ENCODE results near the gene ZNRF3.
"Not testable (repeated sequence)": the region's sequence is repeated elsewhere in the genome, so short reads cannot be mapped to it uniquely, and the experiment has no call there.

ZNRF3 gene

GRCh38 chr22:29078869-29079207 lies 195.5 kb downstream of the ZNRF3 start:
- in situ Hi-C loops (cut with MboI; ENCODE audit: low sequenced_read_pairs): no loop called here

- in situ Hi-C loops (cut with MboI; ENCODE audit: low sequenced_read_pairs): no loop called here
Observed at GRCh38 chr22:29079218-29079901, 196.0 kb downstream of the ZNRF3 start.

- in situ Hi-C loops (cut with MboI; ENCODE audit: low sequenced_read_pairs): no loop called here
Observed at GRCh38 chr22:29080106-29080975, 197.0 kb downstream of the ZNRF3 start.

- in situ Hi-C loops (cut with MboI; ENCODE audit: low sequenced_read_pairs): no loop called here
Observed at GRCh38 chr22:29081517-29082236, 198.3 kb downstream of the ZNRF3 start.

GRCh38 chr22:29082826-29083545 lies 199.6 kb downstream of the ZNRF3 start:
- in situ Hi-C loops (cut with MboI; ENCODE audit: low sequenced_read_pairs): no loop called here

GRCh38 chr22:29083576-29083932 lies 200.2 kb downstream of the ZNRF3 start:
- in situ Hi-C loops (cut with MboI; ENCODE audit: low sequenced_read_pairs): not testable (repeated sequence)

GRCh38 chr22:29083933-29084591 lies 200.7 kb downstream of the ZNRF3 start:
- in situ Hi-C loops (cut with MboI; ENCODE audit: low sequenced_read_pairs): no loop called here

GRCh38 chr22:29087012-29087411 lies 203.6 kb downstream of the ZNRF3 start:
- in situ Hi-C loops (cut with MboI; ENCODE audit: low sequenced_read_pairs): no loop called here

- in situ Hi-C loops (cut with MboI; ENCODE audit: low sequenced_read_pairs): no loop called here
Observed at GRCh38 chr22:29088809-29089208, 205.4 kb downstream of the ZNRF3 start.

- in situ Hi-C loops (cut with MboI; ENCODE audit: low sequenced_read_pairs): no loop called here
Observed at GRCh38 chr22:29089507-29089906, 206.1 kb downstream of the ZNRF3 start.

- in situ Hi-C loops (cut with MboI; ENCODE audit: low sequenced_read_pairs): no loop called here
Observed at GRCh38 chr22:29090039-29090438, 206.7 kb downstream of the ZNRF3 start.

GRCh38 chr22:29092243-29092642 lies 208.9 kb downstream of the ZNRF3 start:
- in situ Hi-C loops (cut with MboI; ENCODE audit: low sequenced_read_pairs): no loop called here

- in situ Hi-C loops (cut with MboI; ENCODE audit: low sequenced_read_pairs): no loop called here
Observed at GRCh38 chr22:29093030-29093429, 209.7 kb downstream of the ZNRF3 start.

- in situ Hi-C loops (cut with MboI; ENCODE audit: low sequenced_read_pairs): no loop called here
Observed at GRCh38 chr22:29093501-29094300, 210.3 kb downstream of the ZNRF3 start.

GRCh38 chr22:29095459-29095858 lies 212.1 kb downstream of the ZNRF3 start:
- in situ Hi-C loops (cut with MboI; ENCODE audit: low sequenced_read_pairs): no loop called here

- in situ Hi-C loops (cut with MboI; ENCODE audit: low sequenced_read_pairs): no loop called here
Observed at GRCh38 chr22:29096736-29097669, 213.6 kb downstream of the ZNRF3 start.

GRCh38 chr22:29098296-29098695 lies 214.9 kb downstream of the ZNRF3 start:
- in situ Hi-C loops (cut with MboI; ENCODE audit: low sequenced_read_pairs): no loop called here

GRCh38 chr22:29102300-29102699 lies 218.9 kb downstream of the ZNRF3 start:
- in situ Hi-C loops (cut with MboI; ENCODE audit: low sequenced_read_pairs): no loop called here

- in situ Hi-C loops (cut with MboI; ENCODE audit: low sequenced_read_pairs): no loop called here
Observed at GRCh38 chr22:29103121-29103520, 219.7 kb downstream of the ZNRF3 start.
